GM21825 (cell line): ENCODE results near the gene AGAP1.

Experiments used
- ATAC-seq: cut with Tn5 transposase; IDR thresholded peaks from one replicate; pipeline ENCODE4 v1.9.1; 2021; ENCODE audit warnings: mild to moderate bottlenecking, moderate library complexity; ENCODE audit not compliant: unreplicated experiment

The AGAP1 gene

GRCh38 chr2:235857598-235857997 is 363.8 kb downstream of the AGAP1 start:
- ATAC-seq = no peak

GRCh38 chr2:235858881-235859280 is 365.0 kb downstream of the AGAP1 start:
- no peak for ATAC-seq

GRCh38 chr2:235859651-235860050 is 365.8 kb downstream of the AGAP1 start:
- no peak for ATAC-seq

- ATAC-seq = no peak
Measured at GRCh38 chr2:235860111-235860510, 366.3 kb downstream of the AGAP1 start.

GRCh38 chr2:235860871-235861270 is 367.0 kb downstream of the AGAP1 start:
- no peak for ATAC-seq

GRCh38 chr2:235861383-235861782 is 367.5 kb downstream of the AGAP1 start:
- ATAC-seq = no peak

- no peak for ATAC-seq
Measured at GRCh38 chr2:235863414-235863813, 369.6 kb downstream of the AGAP1 start.

- no peak for ATAC-seq
Measured at GRCh38 chr2:235864302-235864701, 370.5 kb downstream of the AGAP1 start.

GRCh38 chr2:235864733-235865515 is 371.1 kb downstream of the AGAP1 start:
- no peak for ATAC-seq

- ATAC-seq = no peak
Measured at GRCh38 chr2:235866373-235866772, 372.5 kb downstream of the AGAP1 start.

- no peak for ATAC-seq
Measured at GRCh38 chr2:235868224-235868623, 374.4 kb downstream of the AGAP1 start.

GRCh38 chr2:235868645-235869044 is 374.8 kb downstream of the AGAP1 start:
- no peak for ATAC-seq

- ATAC-seq = no peak
Measured at GRCh38 chr2:235870515-235870914, 376.7 kb downstream of the AGAP1 start.

GRCh38 chr2:235876099-235876679 is 382.3 kb downstream of the AGAP1 start:
- no peak for ATAC-seq

- no peak for ATAC-seq
Measured at GRCh38 chr2:235877275-235877802, 383.5 kb downstream of the AGAP1 start.

GRCh38 chr2:235879116-235879515 is 385.3 kb downstream of the AGAP1 start:
- ATAC-seq = no peak

GRCh38 chr2:235883675-235884074 is 389.8 kb downstream of the AGAP1 start:
- no peak for ATAC-seq

- no peak for ATAC-seq
Measured at GRCh38 chr2:235889302-235889630, 395.4 kb downstream of the AGAP1 start.

- no peak for ATAC-seq
Measured at GRCh38 chr2:235893129-235893698, 399.4 kb downstream of the AGAP1 start.

GRCh38 chr2:235894839-235895238 is 401.0 kb downstream of the AGAP1 start:
- no peak for ATAC-seq

- no peak for ATAC-seq
Measured at GRCh38 chr2:235896061-235896460, 402.2 kb downstream of the AGAP1 start.

- ATAC-seq = no peak
Measured at GRCh38 chr2:235897992-235898391, 404.1 kb downstream of the AGAP1 start.
